GM12874 (cell line): ENCODE measurements around the gene ARHGAP26.

ENCODE experiments used
- TF ChIP-seq, protein P1 (sequence below): IDR thresholded peaks from 2 replicates; pipeline ENCODE4 v1.5.1; 2011; ENCODE audit warnings: low read depth, mild to moderate bottlenecking, control low read depth, low read length, moderate library complexity; ENCODE audit not compliant: insufficient read depth

Gene ARHGAP26

GRCh38 chr5:142894749-142895148 lies 124.6 kb downstream of the ARHGAP26 start:
- TF ChIP-seq, protein P1, sequence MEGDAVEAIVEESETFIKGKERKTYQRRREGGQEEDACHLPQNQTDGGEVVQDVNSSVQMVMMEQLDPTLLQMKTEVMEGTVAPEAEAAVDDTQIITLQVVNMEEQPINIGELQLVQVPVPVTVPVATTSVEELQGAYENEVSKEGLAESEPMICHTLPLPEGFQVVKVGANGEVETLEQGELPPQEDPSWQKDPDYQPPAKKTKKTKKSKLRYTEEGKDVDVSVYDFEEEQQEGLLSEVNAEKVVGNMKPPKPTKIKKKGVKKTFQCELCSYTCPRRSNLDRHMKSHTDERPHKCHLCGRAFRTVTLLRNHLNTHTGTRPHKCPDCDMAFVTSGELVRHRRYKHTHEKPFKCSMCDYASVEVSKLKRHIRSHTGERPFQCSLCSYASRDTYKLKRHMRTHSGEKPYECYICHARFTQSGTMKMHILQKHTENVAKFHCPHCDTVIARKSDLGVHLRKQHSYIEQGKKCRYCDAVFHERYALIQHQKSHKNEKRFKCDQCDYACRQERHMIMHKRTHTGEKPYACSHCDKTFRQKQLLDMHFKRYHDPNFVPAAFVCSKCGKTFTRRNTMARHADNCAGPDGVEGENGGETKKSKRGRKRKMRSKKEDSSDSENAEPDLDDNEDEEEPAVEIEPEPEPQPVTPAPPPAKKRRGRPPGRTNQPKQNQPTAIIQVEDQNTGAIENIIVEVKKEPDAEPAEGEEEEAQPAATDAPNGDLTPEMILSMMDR, result no peak

DNA sequence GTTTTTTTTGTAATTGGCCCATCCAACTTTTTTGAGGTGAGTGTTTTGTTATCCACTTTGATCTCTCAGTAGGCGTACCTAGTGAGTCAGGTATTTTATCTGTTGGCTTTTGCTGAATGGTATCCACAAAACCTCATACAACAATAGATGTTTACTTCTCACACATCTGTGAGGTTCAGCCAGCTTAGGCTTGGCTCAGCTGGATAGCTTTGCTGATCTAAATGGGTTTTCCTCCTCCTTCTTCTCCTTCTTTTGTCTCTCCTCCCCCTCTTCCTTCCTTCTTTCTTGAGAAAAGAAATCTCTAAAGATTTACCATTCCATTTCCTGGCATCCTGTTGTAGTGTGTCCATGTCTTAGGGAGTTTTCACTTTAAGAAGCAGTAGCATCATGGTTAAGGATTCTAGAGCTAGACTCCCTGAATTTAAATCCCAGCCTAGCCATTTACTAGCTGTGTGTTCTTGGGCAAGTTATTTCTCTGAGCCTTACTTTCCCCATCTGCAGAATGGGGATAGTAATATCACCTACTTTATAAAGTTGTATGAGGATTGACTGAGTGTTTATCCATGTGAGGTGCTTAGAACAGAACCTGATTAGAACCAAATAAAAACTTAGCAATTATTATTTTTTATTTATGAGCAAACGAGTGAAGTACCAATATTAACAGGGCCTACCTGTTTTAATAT lies 126.3 kb downstream of the ARHGAP26 start:
- TF ChIP-seq, protein P1, result no peak

GRCh38 chr5:142897328-142897727 lies 127.2 kb downstream of the ARHGAP26 start:
- TF ChIP-seq, protein P1, result no peak

DNA sequence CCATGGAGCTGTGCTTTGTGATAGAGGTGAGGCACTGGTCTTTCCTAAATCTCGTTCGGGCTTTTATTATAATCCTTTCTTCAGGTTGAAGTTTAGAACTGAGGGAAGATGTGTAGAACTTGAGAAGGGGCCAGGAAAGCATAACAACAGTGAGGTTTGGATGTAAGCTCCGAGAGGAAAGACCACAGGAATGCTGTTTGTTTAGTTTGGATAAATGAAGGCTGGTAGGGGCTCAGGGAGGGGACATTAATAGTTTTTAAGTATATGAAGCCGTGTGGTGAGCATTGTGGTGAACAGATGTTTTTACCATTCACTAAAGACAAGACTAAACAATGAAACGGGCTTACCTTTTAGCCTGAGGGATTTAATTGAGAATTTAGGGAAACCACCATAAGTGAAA lies 130.8 kb downstream of the ARHGAP26 start:
- TF ChIP-seq, protein P1, result no peak

DNA sequence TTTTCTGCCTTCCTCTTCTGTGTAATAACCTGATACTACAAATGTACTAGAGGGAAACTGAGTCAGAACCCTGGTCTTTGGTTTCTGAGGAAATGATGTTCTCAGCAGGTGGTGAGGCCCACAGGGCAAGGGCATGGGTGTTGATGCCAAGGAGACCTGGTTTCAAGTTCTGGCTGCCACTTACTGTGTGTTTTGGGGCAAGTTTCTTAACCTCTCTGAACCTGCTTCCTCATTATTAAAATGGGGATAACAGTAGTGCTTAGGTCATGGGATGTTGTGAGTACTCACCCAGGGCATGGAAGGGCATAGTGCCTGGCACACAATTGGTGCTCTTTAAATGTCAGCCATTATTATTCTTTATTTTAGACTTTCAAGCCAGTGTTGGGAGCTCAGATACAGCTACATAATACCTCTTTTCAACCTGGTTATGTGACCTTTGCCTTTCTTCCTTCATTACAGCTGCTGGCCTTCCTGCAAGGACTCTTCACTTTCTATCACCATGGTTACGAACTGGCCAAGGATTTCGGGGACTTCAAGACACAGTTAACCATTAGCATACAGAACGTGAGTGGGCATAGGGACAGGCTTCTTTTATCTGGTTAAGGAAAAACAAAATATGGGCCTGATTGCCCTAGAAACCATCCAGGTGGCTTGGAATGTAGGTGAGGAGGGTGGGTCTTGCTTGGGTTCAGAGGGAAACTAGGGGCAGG lies 131.5 kb downstream of the ARHGAP26 start:
- TF ChIP-seq, protein P1, result no peak

GRCh38 chr5:142902186-142902965 lies 132.2 kb downstream of the ARHGAP26 start:
- TF ChIP-seq, protein P1, result no peak

DNA sequence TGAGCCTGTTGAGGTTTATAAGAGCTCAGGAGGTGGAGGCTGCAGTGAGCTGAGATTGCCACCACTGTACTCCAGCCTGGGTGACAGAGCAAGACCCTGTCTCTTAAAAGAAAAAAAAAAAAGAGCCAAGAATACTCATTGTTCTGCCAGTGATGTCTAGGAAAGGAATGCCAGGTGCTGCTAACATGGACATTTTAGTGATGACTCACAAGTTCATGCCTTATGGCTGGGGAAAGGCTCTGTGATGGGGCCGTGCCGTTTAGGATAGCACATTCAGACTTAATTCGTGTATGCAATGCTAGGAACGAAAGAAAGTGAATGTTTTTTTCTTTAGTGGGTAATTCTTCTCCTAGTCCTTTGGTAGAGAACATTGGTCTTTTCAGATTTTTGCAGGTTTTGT lies 134.2 kb downstream of the ARHGAP26 start:
- TF ChIP-seq, protein P1, result no peak
